ENCODE data around the gene YJEFN3. TPM values are rescaled to one million over a fixed set of nuclear protein-coding genes. Genes with fewer than 3 reads are reported as not detected.

The YJEFN3 gene
- total RNA-seq (1 to 10 TPM; 1.1 to 2.4 (median 1.3) TPM), polyA plus RNA-seq (1 to 10 TPM in 2 of 3 donors, under 1 TPM in 1; 1.00 to 2.9 (median 1.4) TPM)
- long read RNA-seq, donor 1, partial matches to known transcripts, result 1 of 1 reads
- long read RNA-seq, donor 1, other reads (novel, unspliced or antisense), result 0 of 1 reads
- long read RNA-seq, donor 2, partial matches to known transcripts, result 0 of 1 reads
- long read RNA-seq, donor 2, other reads (novel, unspliced or antisense), result 1 of 1 reads

- H3K27ac ChIP-seq, result no peak within 1 kb of the TSS
- intact Hi-C loops (cut with DNase I), result no loop called here
- whole genome bisulfite sequencing, 3 donors, result 45 to 69% (median 63%) methylated on average over 39 to 50 of the region's 50 CpGs
- peaks cover 4% of the 10 kb centered on the region for H3K4me1 ChIP-seq
- ATAC-seq (no peak), DNase-seq (no peak)
- no peak for TF ChIP-seq CTCF (IDR thresholded peaks at IDR 0.05)
- peaks cover 0 to 46% of the 10 kb centered on the region in 2 donors for H3K36me3 ChIP-seq (ENCODE audit: insufficient read depth in 1 of 2, low read depth in 1 of 2)
- no peaks in the 10 kb centered on the region for H3K9me3 ChIP-seq
- no peak within 1 kb of the TSS for H3K4me3 ChIP-seq
- H3K27me3 ChIP-seq (ENCODE audit: insufficient read depth in 3 of 3, low read length in 2 of 3), result no peaks in the 10 kb centered on the region
Observed at GRCh38 chr19:19528721-19529490, at the start of gene YJEFN3. YJEFN3 (plus strand) TSS chr19:19528911; CDS start chr19:19528933, 22 bp downstream.

- no peaks in the 10 kb centered on the region for H3K36me3 ChIP-seq (ENCODE audit: insufficient read depth in 1 of 2, low read depth in 1 of 2)
- TF ChIP-seq CTCF (IDR thresholded peaks at IDR 0.05), result no peak
- H3K27ac ChIP-seq, result no peak overlapping the region
- H3K9me3 ChIP-seq, result no peaks in the 10 kb centered on the region
- H3K27me3 ChIP-seq (ENCODE audit: insufficient read depth in 3 of 3, low read length in 2 of 3), result no peaks in the 10 kb centered on the region
- no peak for ATAC-seq
- peaks cover 18% of the 10 kb centered on the region for H3K4me1 ChIP-seq
- intact Hi-C loops (cut with DNase I), result no loop called here
- DNase-seq, result no peak
- WGBS, 3 donors, result 68 to 74% (median 73%) methylated on average over 5 of the region's 5 CpGs
- no peak overlapping the region for H3K4me3 ChIP-seq
Observed at GRCh38 chr19:19480688-19481087, 48.0 kb upstream of the YJEFN3 start.

GRCh38 chr19:19482809-19483596 lies 45.7 kb upstream of the YJEFN3 start:
- no peak overlapping the region for H3K4me3 ChIP-seq
- WGBS, 3 donors, result 58 to 59% (median 58%) methylated on average over 19 of the region's 19 CpGs
- no peak for TF ChIP-seq CTCF (IDR thresholded peaks at IDR 0.05)
- no peaks in the 10 kb centered on the region for H3K36me3 ChIP-seq (ENCODE audit: insufficient read depth in 1 of 2, low read depth in 1 of 2)
- intact Hi-C loops (cut with DNase I), result no loop called here
- peak in 1 of 2 donors; percentile 37 for DNase-seq
- H3K27me3 ChIP-seq (ENCODE audit: insufficient read depth in 3 of 3, low read length in 2 of 3), result no peaks in the 10 kb centered on the region
- no peak overlapping the region for H3K27ac ChIP-seq
- no peaks in the 10 kb centered on the region for H3K9me3 ChIP-seq
- no peak for ATAC-seq
- peaks cover 21% of the 10 kb centered on the region for H3K4me1 ChIP-seq

GRCh38 chr19:19485161-19485997 lies 43.3 kb upstream of the YJEFN3 start:
- intact Hi-C loops (cut with DNase I), result loop anchor here in 1 of 2 donors (5.0 kb wide), 1 partner anchor 103 kb away; no protein-coding TSS in a partner anchor
- WGBS, 3 donors, result 60 to 64% (median 63%) methylated on average over 15 of the region's 15 CpGs
- peaks cover 44% of the 10 kb centered on the region for H3K4me1 ChIP-seq
- peak in 1 of 2 donors; percentile 64 for DNase-seq
- H3K27me3 ChIP-seq (ENCODE audit: insufficient read depth in 3 of 3, low read length in 2 of 3), result no peaks in the 10 kb centered on the region
- no peak for TF ChIP-seq CTCF (IDR thresholded peaks at IDR 0.05)
- H3K36me3 ChIP-seq (ENCODE audit: insufficient read depth in 1 of 2, low read depth in 1 of 2), result no peaks in the 10 kb centered on the region
- H3K9me3 ChIP-seq, result no peaks in the 10 kb centered on the region
- H3K27ac ChIP-seq, result no peak overlapping the region
- no peak overlapping the region for H3K4me3 ChIP-seq
- no peak for ATAC-seq

Data from psoas muscle (tissue), 8 donors.